Right lobe of liver (tissue), 6 donors: ENCODE results near the gene SH3BP2. TPM values are rescaled to one million over a fixed set of nuclear protein-coding genes. Genes with fewer than 3 reads are reported as not detected.

Source experiments
- ATAC-seq, 4 donors: fragments of 200-7000 bp; cut with Tn5 transposase; one replicate each; pipeline ENCODE4 v1.9.1; 2020; ENCODE audit warnings: mild to moderate bottlenecking in 4 of 4, moderate library complexity in 4 of 4
- DNase-seq, 3 donors: peaks; one replicate each; pipeline ENCODE4 v3.0.0-alpha.2; 2020
- H3K27ac ChIP-seq, 3 donors: fragments of 200-600 bp; one replicate each; pipeline ENCODE4 v1.8.0; 2022
- H3K27me3 ChIP-seq, 2 donors: fragments of 200-600 bp; one replicate each; pipeline ENCODE4 v1.8.0; 2022
- H3K36me3 ChIP-seq, 4 donors: fragments of 200-600 bp; sonication (generic) in 1 of 4; one replicate each; pipeline versions ENCODE4 v1.5.1 to v1.8.0; 2017 to 2022; ENCODE audit warnings: control low read depth in 1 of 4
- H3K4me1 ChIP-seq, 4 donors: fragments of 200-600 bp; sonication (generic) in 1 of 4; one replicate each; pipeline versions ENCODE4 v1.5.1 to v1.8.0; 2017 to 2022; ENCODE audit warnings: control low read depth in 1 of 4
- H3K4me3 ChIP-seq, 3 donors: fragments of 200-600 bp; one replicate each; pipeline ENCODE4 v1.8.0; 2022
- H3K9me3 ChIP-seq, 4 donors: fragments of 200-600 bp; sonication (generic) in 1 of 4; one replicate each; pipeline versions ENCODE4 v1.5.1 to v1.8.0; 2017 to 2022; ENCODE audit warnings: control low read depth in 1 of 4
- CTCF ChIP-seq, 4 donors: fragments of 200-600 bp in 3 of 4; fragments of 450-650 bp in 1 of 4; IDR thresholded peaks; one replicate each; pipeline versions ENCODE4 v1.5.1 to v1.8.0; 2016 to 2022; ENCODE audit warnings: antibody characterized with exemption in 4 of 4, mild to moderate bottlenecking in 2 of 4
- POLR2A ChIP-seq: fragments of 450-650 bp; IDR thresholded peaks from one replicate; pipeline ENCODE4 v1.6.1; 2017; ENCODE audit warnings: antibody characterized with exemption, mild to moderate bottlenecking
- WGBS: methylation state at CpG from one replicate; pipeline ENCODE4 v1.1.6; 2018; ENCODE audit warnings: low coverage, low lambda C conversion rate; ENCODE audit not compliant: insufficient coverage; ENCODE audit errors: missing lambda C conversion rate; 5-methylcytosine and 5-hydroxymethylcytosine counted together
- intact Hi-C, 2 donors: fragments of 100-400 bp; cut with DNase I; formaldehyde crosslinking; loops; one replicate each; pipeline versions ENCODE4 v1.11.2 to v1.14.1; 2022
- total RNA-seq, 6 experiments: library from RNA; depleted of rRNA in 2 of 6; stranded (reverse); fragments of >200 nt in 2 of 6; fragmentation: NEBNext Ultra II Directional in 3 of 6; extraction: Animal tissue kit (Norgen Biotek cat#: 25700) in 3 of 6; gene quantifications; one replicate each; pipeline versions ENCODE4 v1.1.0 to v1.2.4, GENCODE V29; 2016 to 2023
- donor health status: DM: no; HTN: yes; CAD: no.
- donor health status: DM: no; HTN: no; CAD: no.
- donor health status: DM: no; HTN: no; CAD: no.
- donor health status: DM: no; HTN: yes; CAD: no.
- donor health status: DM: no; HTN: yes; CAD: no.

SH3BP2 gene
- total RNA-seq, 6 experiments from 2014 or later: 34.9 to 51.8 (median 40.7) TPM

DNA sequence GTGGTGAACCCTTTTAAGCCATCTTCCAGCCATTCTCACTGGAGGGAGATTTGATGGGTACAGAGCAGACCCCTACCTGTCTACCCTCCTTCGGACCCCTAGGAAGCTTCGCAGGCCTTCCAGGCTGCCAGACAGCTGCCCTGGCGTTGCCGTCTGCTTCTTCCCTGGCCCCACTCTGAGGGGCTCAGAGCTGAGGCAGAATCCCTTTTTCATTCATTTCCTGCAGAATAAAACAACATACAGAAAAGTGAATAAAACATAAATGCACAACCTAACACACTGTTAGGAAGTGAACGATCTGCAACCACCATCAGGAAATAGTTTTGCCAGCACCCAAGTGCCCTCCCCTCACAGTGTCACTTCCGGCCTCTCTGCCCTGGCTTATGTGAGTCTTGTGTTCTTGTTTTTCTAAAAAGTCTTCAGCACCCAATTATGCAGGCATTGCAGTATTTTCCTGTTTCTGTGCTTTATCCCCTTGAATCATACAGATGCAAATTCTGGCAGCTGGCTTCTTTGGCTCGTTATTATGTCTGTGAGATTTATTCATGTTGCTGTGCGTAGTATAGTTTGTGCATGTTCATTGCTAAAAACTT is 45.1 kb downstream of the SH3BP2 start:
- WGBS: 53% methylated on average over 8 of the region's 8 CpGs
- intact Hi-C loops: no loop called here
- peaks cover 0 to 38% (median 4%) of the 10 kb centered on the region in 4 donors for H3K4me1 ChIP-seq
- H3K27me3 ChIP-seq: no peaks in the 10 kb centered on the region
- no peaks in the 10 kb centered on the region for H3K9me3 ChIP-seq
- peak overlapping the region; percentile 11 to 60 (median 42) for H3K27ac ChIP-seq
- peaks cover 0 to 20% (median 7%) of the 10 kb centered on the region in 4 donors for H3K36me3 ChIP-seq
- no peak overlapping the region for H3K4me3 ChIP-seq
- ATAC-seq (peak; percentile 26 to 44 (median 38)), DNase-seq (peak in 2 of 3 donors; percentile 32 to 50)
- TF ChIP-seq CTCF (IDR thresholded peaks at IDR 0.05) (no peak), POLR2A (no peak)

GRCh38 chr4:2839060-2839459 is 46.2 kb downstream of the SH3BP2 start:
- DNase-seq (no peak), ATAC-seq (no peak)
- Histone ChIP-seq H3K9me3 (no peaks in the 10 kb centered on the region), H3K27ac (no peak overlapping the region), H3K36me3 (peaks cover 0 to 11% (median 1%) of the 10 kb centered on the region in 4 donors), H3K27me3 (no peaks in the 10 kb centered on the region), H3K4me3 (no peak overlapping the region), H3K4me1 (peaks cover 0 to 38% (median 4%) of the 10 kb centered on the region in 4 donors)
- TF ChIP-seq POLR2A (no peak), CTCF (IDR thresholded peaks at IDR 0.05) (no peak)
- intact Hi-C loops: no loop called here
- WGBS: 100% methylated on average over 2 of the region's 3 CpGs

- Histone ChIP-seq H3K4me1 (peaks cover 0 to 31% (median 2%) of the 10 kb centered on the region in 4 donors), H3K9me3 (no peaks in the 10 kb centered on the region), H3K27me3 (no peaks in the 10 kb centered on the region), H3K36me3 (no peaks in the 10 kb centered on the region), H3K27ac (peak overlapping the region; percentile 79 to 98 (median 81)), H3K4me3 (peak overlapping the region; percentile 83 to 94 (median 90))
- TF ChIP-seq CTCF (IDR thresholded peaks at IDR 0.05) (no peak), POLR2A (no peak)
- ATAC-seq: peak; percentile 5 to 32 (median 17)
- intact Hi-C loops: no loop called here
- no peak for DNase-seq
- 11% methylated on average over 9 of the region's 10 CpGs for WGBS
Observed at GRCh38 chr4:2842687-2843262, 49.9 kb downstream of the SH3BP2 start.

DNA sequence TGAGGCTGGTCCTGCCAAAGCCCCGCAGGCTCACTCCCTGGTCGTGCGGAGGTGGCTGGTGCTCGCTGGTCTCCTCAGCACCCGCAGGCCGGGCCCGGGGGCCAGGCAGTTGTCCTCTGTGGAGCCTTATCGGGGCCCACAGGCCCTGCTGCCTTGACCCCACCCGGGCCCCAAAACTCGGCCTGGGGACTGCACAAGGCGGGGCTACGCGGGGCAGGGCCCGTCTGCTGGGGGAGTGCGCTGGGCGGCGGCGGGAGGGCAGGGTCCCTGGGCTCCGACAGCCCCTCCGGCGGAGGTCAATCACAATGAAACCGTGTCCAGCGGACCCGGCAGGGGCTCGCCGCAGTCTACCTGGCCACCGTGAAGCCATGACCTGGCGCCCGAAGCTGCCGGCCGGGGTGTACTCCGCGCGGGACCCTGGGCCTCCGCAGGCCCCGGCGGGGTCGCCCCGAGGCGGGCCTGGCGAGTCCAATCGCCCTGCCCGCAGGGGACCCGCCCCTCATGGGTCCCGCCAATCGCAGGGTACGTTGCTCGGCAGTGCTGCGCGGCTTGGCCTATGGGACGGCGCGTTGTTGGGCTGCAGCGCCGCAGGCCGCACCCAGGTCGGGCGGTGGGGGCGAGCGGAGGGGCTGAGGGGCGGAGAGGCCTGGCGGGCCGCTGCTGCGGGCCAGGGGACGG is 50.5 kb downstream of the SH3BP2 start, which contains the start of gene ADD1:
ADD1 (plus strand) TSS at position 582 of the 678 bp plus-strand sequence. CDS start 32,072 bp downstream, outside the sequence.
- peak; percentile 93 to 95 (median 95) for DNase-seq
- peak within 1 kb of the TSS; percentile 83 to 94 (median 90) for H3K4me3 ChIP-seq
- H3K27me3 ChIP-seq: no peaks in the 10 kb centered on the region
- TF ChIP-seq POLR2A (peak; percentile 82), CTCF (IDR thresholded peaks at IDR 0.05) (no peak)
- intact Hi-C loops: no loop called here
- H3K4me1 ChIP-seq: peaks cover 0 to 35% (median 2%) of the 10 kb centered on the region in 4 donors
- H3K27ac ChIP-seq: peak within 1 kb of the TSS; percentile 79 to 98 (median 81)
- no CpG with 5 or more reads among the region's 65 CpGs for WGBS
- ATAC-seq: peak; percentile 95 to 99 (median 98)
- H3K36me3 ChIP-seq: no peaks in the 10 kb centered on the region
- no peaks in the 10 kb centered on the region for H3K9me3 ChIP-seq
